ENCODE measurements around the gene CFAP43. TPM values are rescaled to one million over a fixed set of nuclear protein-coding genes. Genes with fewer than 3 reads are reported as not detected.

CFAP43 gene
- total and polyA plus RNA-seq, 9 of the 15 experiments (the other 6 are each of a cell fraction or from before 2014, with no cell fraction given): 0.07 to 0.86 (median 0.11) TPM; not detected in 1

DNA sequence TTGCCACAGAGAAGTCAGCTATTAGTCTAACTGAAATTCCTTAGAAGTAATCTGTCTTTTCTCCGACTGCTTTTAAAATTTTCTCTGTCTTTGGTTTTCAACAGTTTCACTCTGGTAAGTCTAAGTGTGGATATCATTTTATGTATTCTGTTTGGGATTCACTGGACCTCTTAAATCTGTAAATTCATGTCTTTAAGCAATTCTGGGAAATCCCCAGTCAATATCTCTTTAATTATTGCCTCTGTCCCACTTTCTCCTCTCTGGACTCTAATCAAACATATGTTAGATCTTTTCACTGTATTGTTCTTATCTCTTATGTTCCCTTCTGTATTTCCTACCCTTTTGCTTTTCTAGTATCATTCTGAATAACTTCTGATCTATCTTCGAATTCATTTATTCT, 29.9 kb downstream of the CFAP43 start (continued):
- TF ChIP-seq TEAD1 (CRISPR knock-in tag; IDR thresholded peaks at IDR 0.05) (no peak), FOXK2 (conservative IDR thresholded peaks at IDR 0.05 in 1 of 2, IDR thresholded peaks at IDR 0.05 in 1 of 2; ENCODE audit: low read depth in 2 of 2) (no peak), TGIF2 (CRISPR knock-in tag; IDR thresholded peaks at IDR 0.05) (no peak), ZNF175 (CRISPR knock-in tag; IDR thresholded peaks at IDR 0.05; ENCODE audit: low read depth) (no peak)
- TF ChIP-seq, protein P1, sequence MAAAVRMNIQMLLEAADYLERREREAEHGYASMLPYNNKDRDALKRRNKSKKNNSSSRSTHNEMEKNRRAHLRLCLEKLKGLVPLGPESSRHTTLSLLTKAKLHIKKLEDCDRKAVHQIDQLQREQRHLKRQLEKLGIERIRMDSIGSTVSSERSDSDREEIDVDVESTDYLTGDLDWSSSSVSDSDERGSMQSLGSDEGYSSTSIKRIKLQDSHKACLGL (CRISPR knock-in tag; IDR thresholded peaks at IDR 0.05; ENCODE audit: borderline replicate concordance, poor library complexity, severe bottlenecking): no peak

DNA sequence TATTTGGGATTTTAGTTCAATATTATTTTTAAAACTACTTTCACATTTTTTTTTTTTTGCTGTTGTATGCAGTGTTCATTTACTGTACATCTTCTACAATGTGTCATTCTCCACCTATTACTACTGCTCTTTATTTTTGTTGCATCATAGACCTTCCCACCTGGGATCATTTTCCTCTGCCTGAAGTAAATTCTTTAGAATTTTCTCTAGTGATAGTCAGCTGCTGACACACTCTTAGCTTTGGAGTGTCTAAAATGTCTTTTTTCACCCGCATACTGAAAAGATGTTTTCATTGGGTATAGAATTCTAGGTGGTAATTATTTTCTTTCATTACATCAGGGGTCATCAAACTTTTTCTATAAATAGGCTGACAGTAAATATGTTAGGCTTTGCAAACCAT, 30.5 kb downstream of the CFAP43 start:
- Histone ChIP-seq H3K36me3 (ENCODE audit: control insufficient read depth, insufficient read depth, low read length) (no peaks in the 10 kb centered on the region), H2AFZ (ENCODE audit: low read depth, low read length) (no peak overlapping the region), H3K4me3 (no peak overlapping the region), H3K4me1 (replicated peaks in 1 of 2; ENCODE audit: control insufficient read depth in 2 of 2, insufficient read depth in 2 of 2, low read length in 2 of 2) (no peaks in the 10 kb centered on the region), H4K20me1 (replicated peaks; ENCODE audit: control insufficient read depth, insufficient read depth, low read length) (no peaks in the 10 kb centered on the region), H3K79me2 (ENCODE audit: control insufficient read depth, insufficient read depth, low read length) (no peaks in the 10 kb centered on the region), H3K9ac (ENCODE audit: insufficient read depth in 1 of 2, low read depth in 2 of 2, low read length in 2 of 2) (no peak overlapping the region), H3K4me2 (ENCODE audit: insufficient read depth, low read length) (no peak overlapping the region), H3K9me1 (ENCODE audit: control insufficient read depth, insufficient read depth, low read length) (no peaks in the 10 kb centered on the region), H3K27ac (ENCODE audit: extremely low read depth, low read depth, low read length) (no peak overlapping the region), H3K9me3 (replicated peaks; ENCODE audit: control insufficient read depth, insufficient read depth, low read depth, low read length) (no peaks in the 10 kb centered on the region), H3K27me3 (ENCODE audit: control insufficient read depth in 2 of 2, insufficient read depth in 2 of 2, low read length in 2 of 2) (no peaks in the 10 kb centered on the region)
- TF ChIP-seq RB1 (IDR thresholded peaks at IDR 0.05; ENCODE audit: low read depth) (no peak), CREM (IDR thresholded peaks at IDR 0.05; ENCODE audit: low read depth) (no peak), ZNF263 (CRISPR knock-in tag; IDR thresholded peaks at IDR 0.05; ENCODE audit: borderline replicate concordance) (no peak), RUNX1 (IDR thresholded peaks at IDR 0.05; ENCODE audit: low read depth) (no peak)
- WGBS (ENCODE audit: insufficient coverage, low coverage, missing lambda C conversion rate): 14% methylated on average over 1 of the region's 1 CpG
- ChIA-PET CTCF (ENCODE audit: low intra/inter-chr PET ratio) (no interaction called here), POLR2A (no interaction called here)
- ATAC-seq: no peak
- no peak for FAIRE-seq
- no peak for DNase-seq (ENCODE audit: extremely low read depth in 1 of 4, low spot score in 3 of 4)
- in situ Hi-C loops (cut with MboI) (loop anchor here (10.0 kb wide), 2 partner anchors 307 to 487 kb away; no protein-coding TSS in a partner anchor), intact Hi-C loops (cut with micrococcal nuclease) (no loop called here)
- BruUV-seq (replicated peaks): no TSS peak
